Stomach (tissue), 19 donors: ENCODE data around the gene OR11L1. TPM values are rescaled to one million over a fixed set of nuclear protein-coding genes. Genes with fewer than 3 reads are reported as not detected.

ENCODE experiments used
- DNase-seq, 2 donors: peaks; one replicate each; pipeline versions ENCODE4 v3.0.0 to v3.0.0-alpha.2; 2013 to 2019
- H3K27ac ChIP-seq, 5 donors: fragments of 200-600 bp in 4 of 5; sonication (generic) in 4 of 5; one replicate each; pipeline ENCODE4 v1.5.1; 2013 to 2019; ENCODE audit warnings: mild to moderate bottlenecking in 1 of 5, moderate library complexity in 1 of 5
- H3K27me3 ChIP-seq, 3 donors: fragments of 200-600 bp; sonication (generic); one replicate each; pipeline ENCODE4 v1.5.1; 2017 to 2019; ENCODE audit warnings: mixed run types in 1 of 3
- H3K36me3 ChIP-seq, 4 donors: fragments of 200-600 bp; sonication (generic); 1 replicate in 3 of 4; 2 replicates in 1 of 4; pipeline ENCODE4 v1.5.1; 2016 to 2019
- H3K4me1 ChIP-seq, 4 donors: fragments of 200-600 bp; sonication (generic); one replicate each; pipeline ENCODE4 v1.5.1; 2016 to 2019
- H3K4me3 ChIP-seq, 4 donors: fragments of 200-600 bp; sonication (generic) in 3 of 4; one replicate each; pipeline ENCODE4 v1.5.1; 2016 to 2019; ENCODE audit warnings: mild to moderate bottlenecking in 1 of 4
- H3K9me3 ChIP-seq, 4 donors: fragments of 200-600 bp; sonication (generic); one replicate each; pipeline ENCODE4 v1.5.1; 2016 to 2019
- EP300 ChIP-seq: sonication (generic); formaldehyde crosslinking; IDR thresholded peaks from one replicate; pipeline ENCODE4 v1.6.1; 2017; ENCODE audit warnings: antibody characterized with exemption
- POLR2A ChIP-seq, 4 donors: fragments of 450-650 bp; IDR thresholded peaks; one replicate each; pipeline ENCODE4 v1.6.1; 2016; ENCODE audit warnings: antibody characterized with exemption in 4 of 4, control low read depth in 2 of 4, mild to moderate bottlenecking in 1 of 4, moderate library complexity in 1 of 4
- POLR2AphosphoS5 ChIP-seq, 3 donors: sonication (generic); formaldehyde crosslinking; IDR thresholded peaks; one replicate each; pipeline ENCODE4 v1.6.1; 2016; ENCODE audit warnings: antibody characterized with exemption in 3 of 3
- WGBS, 5 donors: extraction: QIAGEN DNeasy Blood & Tissue Kit in 3 of 5; methylation state at CpG; one replicate each; pipeline versions ENCODE4 v1.1.5 to v1.1.7; 2013 to 2018; 5-methylcytosine and 5-hydroxymethylcytosine counted together
- intact Hi-C: fragments of 100-400 bp; cut with DNase I; formaldehyde crosslinking; loops from one replicate; pipeline ENCODE4 v1.15.1; 2023; ENCODE audit warnings: low total_unique reads
- long read RNA-seq, 10 donors: transcript quantifications; one replicate each; lab custom pipeline, GENCODE V29; 2026
- polyA plus RNA-seq, 3 donors: library from polyadenylated mRNA; stranded (reverse); fragments of 200-250 nt; gene quantifications; one replicate each; pipeline ENCODE4 v1.2.3, GENCODE V29; 2013
- total RNA-seq, 5 donors: library from RNA; depleted of rRNA; stranded (reverse); fragments of >200 nt; gene quantifications; one replicate each; pipeline versions ENCODE4 v1.1.0 to v1.2.3, GENCODE V29; 2014 to 2016
- TF ChIP-seq, protein P1 (sequence below), 7 experiments: fragments of 450-650 bp in 4 of 7; fragments of 200-600 bp in 3 of 7; sonication (generic) in 3 of 7; IDR thresholded peaks; one replicate each; pipeline ENCODE4 v1.5.1; 2016 to 2019; ENCODE audit warnings: antibody characterized with exemption in 7 of 7, control low read depth in 2 of 7, mild to moderate bottlenecking in 1 of 7
- donor health status: healthy with polysubstance abuse.
- donor health status: Bipolar disorder and iron deficiency.
- donor health status: healthy.

Gene OR11L1, protein sequence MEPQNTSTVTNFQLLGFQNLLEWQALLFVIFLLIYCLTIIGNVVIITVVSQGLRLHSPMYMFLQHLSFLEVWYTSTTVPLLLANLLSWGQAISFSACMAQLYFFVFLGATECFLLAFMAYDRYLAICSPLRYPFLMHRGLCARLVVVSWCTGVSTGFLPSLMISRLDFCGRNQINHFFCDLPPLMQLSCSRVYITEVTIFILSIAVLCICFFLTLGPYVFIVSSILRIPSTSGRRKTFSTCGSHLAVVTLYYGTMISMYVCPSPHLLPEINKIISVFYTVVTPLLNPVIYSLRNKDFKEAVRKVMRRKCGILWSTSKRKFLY
- total RNA-seq (not detected), polyA plus RNA-seq (not detected)
- long read RNA-seq, donor 1 = 0 reads
- long read RNA-seq, donor 2 = 0 reads
- long read RNA-seq, donor 3 = 0 reads
- long read RNA-seq, donor 4 = 0 reads
- long read RNA-seq, donor 5 = 0 reads
- long read RNA-seq, donor 6 = 0 reads
- long read RNA-seq, donor 7 = 0 reads
- long read RNA-seq, donor 8 = 0 reads
- long read RNA-seq, donor 9 = 0 reads
- long read RNA-seq, donor 10 = 0 reads

DNA sequence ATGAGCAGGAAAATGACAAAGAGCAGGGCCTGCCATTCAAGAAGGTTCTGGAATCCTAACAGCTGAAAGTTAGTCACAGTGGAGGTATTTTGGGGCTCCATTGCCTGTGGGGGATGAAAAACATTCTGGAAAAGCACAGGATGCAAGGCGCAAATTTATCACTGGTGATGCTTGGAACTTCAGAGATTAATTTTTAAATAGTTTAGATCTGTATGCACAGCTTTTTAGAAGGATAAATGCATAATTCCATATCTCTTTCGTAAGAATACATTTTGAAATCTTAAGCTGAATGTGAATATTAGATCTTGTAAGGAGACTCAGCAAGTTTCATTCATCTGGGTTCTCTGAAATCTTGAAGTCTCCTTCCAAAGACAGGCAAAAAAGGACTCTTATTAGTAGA is at the start of gene OR11L1:
TSS of gene OR11L1 (minus strand) at position 101 of the 400 bp plus-strand sequence. CDS start at position 101, 0 bp downstream.
- DNase-seq = no peak
- 87 to 95% (median 89%) methylated on average over 2 of the region's 2 CpGs for WGBS, 5 donors
- no peaks in the 10 kb centered on the region for H3K36me3 ChIP-seq
- intact Hi-C loops = no loop called here
- H3K4me1 ChIP-seq = no peaks in the 10 kb centered on the region
- no peak within 1 kb of the TSS for H3K4me3 ChIP-seq
- no peaks in the 10 kb centered on the region for H3K27me3 ChIP-seq
- peaks cover 0 to 1% (median 0%) of the 10 kb centered on the region in 4 donors for H3K9me3 ChIP-seq
- no peak within 1 kb of the TSS for H3K27ac ChIP-seq
- no peak for TF ChIP-seq POLR2A (IDR thresholded peaks at IDR 0.05)

DNA sequence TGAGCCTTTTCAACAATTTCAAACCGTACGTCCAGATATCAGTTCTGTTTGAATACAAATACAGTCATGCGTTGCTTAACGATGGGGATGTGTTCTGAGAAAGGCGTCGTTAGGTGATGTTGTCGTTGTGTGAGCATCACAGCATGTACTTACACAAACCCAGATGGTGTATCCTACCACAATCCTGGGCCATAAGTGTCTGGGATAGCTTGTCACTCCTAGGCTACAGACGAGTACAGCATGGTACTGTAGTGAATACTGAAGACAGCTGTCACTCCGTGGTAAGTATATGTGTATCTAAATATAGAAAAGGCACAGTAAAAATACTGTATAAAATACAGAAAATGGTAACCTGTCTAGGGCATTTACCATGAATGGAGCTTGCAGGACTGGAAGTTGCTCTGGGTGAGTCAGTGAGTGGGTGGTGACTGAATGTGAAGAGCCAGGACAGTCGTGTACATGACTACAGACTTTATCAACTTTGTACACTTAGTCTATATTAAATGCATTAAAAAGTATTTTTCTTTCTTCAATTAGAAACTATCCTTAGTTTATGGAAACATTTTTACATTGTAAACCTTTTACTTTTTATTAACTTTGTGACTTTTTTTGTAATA is 43.2 kb upstream of the OR11L1 start:
- no peaks in the 10 kb centered on the region for H3K27me3 ChIP-seq
- H3K9me3 ChIP-seq = peaks cover 0 to 8% (median 0%) of the 10 kb centered on the region in 4 donors
- WGBS, 5 donors = 85 to 89% (median 88%) methylated on average over 10 of the region's 10 CpGs
- H3K36me3 ChIP-seq = no peaks in the 10 kb centered on the region
- no peak overlapping the region for H3K27ac ChIP-seq
- TF ChIP-seq POLR2AphosphoS5 (IDR thresholded peaks at IDR 0.05) (no peak), POLR2A (IDR thresholded peaks at IDR 0.05) (no peak), EP300 (no peak)
- TF ChIP-seq, protein P1, sequence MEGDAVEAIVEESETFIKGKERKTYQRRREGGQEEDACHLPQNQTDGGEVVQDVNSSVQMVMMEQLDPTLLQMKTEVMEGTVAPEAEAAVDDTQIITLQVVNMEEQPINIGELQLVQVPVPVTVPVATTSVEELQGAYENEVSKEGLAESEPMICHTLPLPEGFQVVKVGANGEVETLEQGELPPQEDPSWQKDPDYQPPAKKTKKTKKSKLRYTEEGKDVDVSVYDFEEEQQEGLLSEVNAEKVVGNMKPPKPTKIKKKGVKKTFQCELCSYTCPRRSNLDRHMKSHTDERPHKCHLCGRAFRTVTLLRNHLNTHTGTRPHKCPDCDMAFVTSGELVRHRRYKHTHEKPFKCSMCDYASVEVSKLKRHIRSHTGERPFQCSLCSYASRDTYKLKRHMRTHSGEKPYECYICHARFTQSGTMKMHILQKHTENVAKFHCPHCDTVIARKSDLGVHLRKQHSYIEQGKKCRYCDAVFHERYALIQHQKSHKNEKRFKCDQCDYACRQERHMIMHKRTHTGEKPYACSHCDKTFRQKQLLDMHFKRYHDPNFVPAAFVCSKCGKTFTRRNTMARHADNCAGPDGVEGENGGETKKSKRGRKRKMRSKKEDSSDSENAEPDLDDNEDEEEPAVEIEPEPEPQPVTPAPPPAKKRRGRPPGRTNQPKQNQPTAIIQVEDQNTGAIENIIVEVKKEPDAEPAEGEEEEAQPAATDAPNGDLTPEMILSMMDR (IDR thresholded peaks at IDR 0.05) = no peak
- DNase-seq = no peak
- intact Hi-C loops = no loop called here
- H3K4me3 ChIP-seq = no peak overlapping the region
- no peaks in the 10 kb centered on the region for H3K4me1 ChIP-seq

DNA sequence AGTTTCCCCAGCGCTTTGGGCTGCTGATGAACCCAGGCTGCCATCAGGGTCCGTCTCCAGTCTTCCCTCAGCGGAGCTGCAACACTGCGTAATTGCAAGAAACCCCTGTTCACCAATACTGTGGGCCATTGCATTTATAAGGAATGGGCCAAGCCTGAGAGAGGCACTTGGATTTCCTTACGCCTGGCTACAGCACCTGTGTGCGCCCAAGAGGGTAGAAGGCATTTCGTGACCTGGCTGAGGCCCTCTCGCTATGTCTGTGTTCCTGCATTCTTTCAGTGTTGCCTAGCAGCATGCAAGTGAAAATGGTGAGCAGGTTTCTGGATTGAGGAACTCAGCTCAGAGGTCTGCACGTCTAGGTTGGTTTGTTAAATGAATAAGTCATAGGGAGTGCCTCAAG is 41.6 kb upstream of the OR11L1 start:
- no peak overlapping the region for H3K27ac ChIP-seq
- intact Hi-C loops = no loop called here
- no peaks in the 10 kb centered on the region for H3K36me3 ChIP-seq
- DNase-seq = no peak
- no peak overlapping the region for H3K4me3 ChIP-seq
- H3K27me3 ChIP-seq = no peaks in the 10 kb centered on the region
- H3K4me1 ChIP-seq = no peaks in the 10 kb centered on the region
- TF ChIP-seq POLR2AphosphoS5 (IDR thresholded peaks at IDR 0.05) (no peak), EP300 (no peak), POLR2A (IDR thresholded peaks at IDR 0.05) (no peak)
- TF ChIP-seq, protein P1 (IDR thresholded peaks at IDR 0.05) = no peak
- H3K9me3 ChIP-seq = peaks cover 0 to 12% (median 0%) of the 10 kb centered on the region in 4 donors
- 73 to 88% (median 79%) methylated on average over 7 to 9 of the region's 9 CpGs for WGBS, 5 donors

DNA sequence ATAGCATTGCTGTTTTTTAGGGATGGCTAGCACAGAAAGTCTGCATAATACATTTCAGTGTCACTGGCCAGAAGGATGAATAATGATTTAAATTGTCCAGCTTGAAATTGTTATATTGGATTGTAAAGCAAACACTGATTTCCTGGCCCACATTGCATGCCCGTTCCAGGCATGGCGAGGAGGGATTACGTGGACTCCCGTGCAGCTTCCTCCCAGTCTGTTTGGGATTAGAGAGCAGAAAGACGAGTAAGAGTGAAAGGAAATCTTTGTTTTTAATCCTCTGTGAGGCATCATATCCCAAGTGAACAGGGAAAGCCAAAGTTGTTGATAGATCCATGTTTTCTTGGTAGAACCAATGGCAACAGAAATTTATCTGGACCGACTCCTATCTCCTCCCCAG is 23.7 kb upstream of the OR11L1 start:
- peaks cover 0 to 65% (median 0%) of the 10 kb centered on the region in 4 donors for H3K36me3 ChIP-seq
- no peak overlapping the region for H3K27ac ChIP-seq
- H3K4me1 ChIP-seq = no peaks in the 10 kb centered on the region
- H3K4me3 ChIP-seq = no peak overlapping the region
- no peak for TF ChIP-seq POLR2A (IDR thresholded peaks at IDR 0.05)
- TF ChIP-seq EP300 = no peak
- TF ChIP-seq POLR2AphosphoS5 (IDR thresholded peaks at IDR 0.05) = no peak
- TF ChIP-seq, protein P1 (IDR thresholded peaks at IDR 0.05) = no peak
- intact Hi-C loops = no loop called here
- DNase-seq = no peak
- 73 to 88% (median 75%) methylated on average over 6 of the region's 6 CpGs for WGBS, 5 donors
- H3K27me3 ChIP-seq = peaks cover 0 to 3% (median 0%) of the 10 kb centered on the region in 3 donors
- peaks cover 0 to 24% (median 3%) of the 10 kb centered on the region in 4 donors for H3K9me3 ChIP-seq
